Tibial artery (tissue), 4 donors: Measurements from ENCODE around the gene CAMK2B.

Source experiments
- DNase-seq, 2 donors: peaks; one replicate each; pipeline ENCODE4 v3.0.0-alpha.2; 2019
- H3K27ac ChIP-seq, 2 donors: fragments of 200-600 bp; sonication (generic) in 1 of 2; 1 replicate in 1 of 2; 2 replicates in 1 of 2; pipeline ENCODE4 v1.5.1; 2018 to 2019; ENCODE audit warnings: mild to moderate bottlenecking in 1 of 2
- H3K27me3 ChIP-seq, 2 donors: fragments of 200-600 bp; sonication (generic) in 1 of 2; one replicate each; pipeline versions ENCODE4 v1.5.1 to v1.6.0; 2016 to 2019
- H3K36me3 ChIP-seq, 3 donors: fragments of 200-600 bp; sonication (generic) in 2 of 3; one replicate each; pipeline ENCODE4 v1.5.1; 2016 to 2019; ENCODE audit warnings: mild to moderate bottlenecking in 2 of 3
- H3K4me1 ChIP-seq, 4 donors: fragments of 200-600 bp; sonication (generic) in 2 of 4; 1 replicate in 3 of 4; 2 replicates in 1 of 4; pipeline ENCODE4 v1.5.1; 2016 to 2019
- H3K4me3 ChIP-seq, 2 donors: fragments of 200-600 bp; sonication (generic) in 1 of 2; 1 replicate in 1 of 2; 2 replicates in 1 of 2; pipeline ENCODE4 v1.5.1; 2018 to 2019; ENCODE audit warnings: mild to moderate bottlenecking in 2 of 2
- H3K9me3 ChIP-seq, 3 donors: fragments of 200-600 bp; sonication (generic) in 1 of 3; one replicate each; pipeline ENCODE4 v1.5.1; 2016 to 2019
- CTCF ChIP-seq, 2 experiments: fragments of 200-600 bp in 1 of 2; fragments of 450-650 bp in 1 of 2; IDR thresholded peaks; one replicate each; pipeline ENCODE4 v1.5.1; 2017 to 2019; ENCODE audit warnings: antibody characterized with exemption in 2 of 2, mild to moderate bottlenecking in 1 of 2, moderate library complexity in 1 of 2
- intact Hi-C: fragments of 100-400 bp; cut with DNase I; formaldehyde crosslinking; loops from one replicate; pipeline ENCODE4 v1.15.0; 2023; ENCODE audit warnings: low total_unique reads

CAMK2B gene

GRCh38 chr7:44185729-44186128 lies 139.7 kb downstream of the CAMK2B start:
- H3K27ac ChIP-seq = no peak overlapping the region
- intact Hi-C loops = no loop called here
- H3K4me3 ChIP-seq = no peak overlapping the region
- TF ChIP-seq CTCF (IDR thresholded peaks at IDR 0.05) = no peak
- H3K9me3 ChIP-seq = peaks cover 0 to 10% (median 10%) of the 10 kb centered on the region in 3 donors
- H3K4me1 ChIP-seq = no peaks in the 10 kb centered on the region
- DNase-seq = no peak
- H3K36me3 ChIP-seq = no peaks in the 10 kb centered on the region
- peaks cover 0 to 20% of the 10 kb centered on the region in 2 donors for H3K27me3 ChIP-seq

GRCh38 chr7:44184873-44185446 lies 140.4 kb downstream of the CAMK2B start:
- H3K27me3 ChIP-seq = peaks cover 0 to 18% of the 10 kb centered on the region in 2 donors
- H3K9me3 ChIP-seq = peaks cover 0 to 10% (median 10%) of the 10 kb centered on the region in 3 donors
- H3K36me3 ChIP-seq = no peaks in the 10 kb centered on the region
- no peaks in the 10 kb centered on the region for H3K4me1 ChIP-seq
- no peak overlapping the region for H3K27ac ChIP-seq
- no peak for TF ChIP-seq CTCF (IDR thresholded peaks at IDR 0.05)
- no peak for DNase-seq
- no peak overlapping the region for H3K4me3 ChIP-seq
- intact Hi-C loops = loop anchor here (5.0 kb wide), 1 partner anchor 1098 kb away; no protein-coding TSS in a partner anchor

- no peak for DNase-seq
- intact Hi-C loops = loop anchor here (5.0 kb wide), 1 partner anchor 1097 kb away; no protein-coding TSS in a partner anchor
- Histone ChIP-seq H3K27me3 (peaks cover 0 to 12% of the 10 kb centered on the region in 2 donors), H3K9me3 (peaks cover 0 to 10% (median 10%) of the 10 kb centered on the region in 3 donors), H3K4me1 (no peaks in the 10 kb centered on the region), H3K4me3 (no peak overlapping the region), H3K27ac (no peak overlapping the region), H3K36me3 (no peaks in the 10 kb centered on the region)
- no peak for TF ChIP-seq CTCF (IDR thresholded peaks at IDR 0.05)
Measured at GRCh38 chr7:44184206-44184872, 141.1 kb downstream of the CAMK2B start.

GRCh38 chr7:44183386-44183785 lies 142.0 kb downstream of the CAMK2B start:
- Histone ChIP-seq H3K4me1 (no peaks in the 10 kb centered on the region), H3K27ac (no peak overlapping the region), H3K4me3 (no peak overlapping the region), H3K36me3 (no peaks in the 10 kb centered on the region), H3K27me3 (peaks cover 0 to 7% of the 10 kb centered on the region in 2 donors), H3K9me3 (peaks cover 0 to 10% (median 10%) of the 10 kb centered on the region in 3 donors)
- intact Hi-C loops = loop anchor here (5.0 kb wide), 1 partner anchor 1096 kb away; no protein-coding TSS in a partner anchor
- TF ChIP-seq CTCF (IDR thresholded peaks at IDR 0.05) = no peak
- no peak for DNase-seq

GRCh38 chr7:44182827-44183226 lies 142.6 kb downstream of the CAMK2B start:
- Histone ChIP-seq H3K4me3 (no peak overlapping the region), H3K4me1 (peaks cover 0 to 4% (median 0%) of the 10 kb centered on the region in 4 donors), H3K27me3 (peaks cover 0 to 7% of the 10 kb centered on the region in 2 donors), H3K9me3 (peaks cover 0 to 10% (median 10%) of the 10 kb centered on the region in 3 donors), H3K27ac (no peak overlapping the region), H3K36me3 (no peaks in the 10 kb centered on the region)
- no peak for TF ChIP-seq CTCF (IDR thresholded peaks at IDR 0.05)
- no peak for DNase-seq
- intact Hi-C loops = loop anchor here (5.0 kb wide), 1 partner anchor 1096 kb away; no protein-coding TSS in a partner anchor
